ENCODE measurements around the gene NDOR1. TPM values are rescaled to one million over a fixed set of nuclear protein-coding genes. Genes with fewer than 3 reads are reported as not detected.

Gene NDOR1
- total and polyA plus RNA-seq, 2 of the 8 experiments (the other 6 are each of a cell fraction or from before 2014, with no cell fraction given), result 25.7 to 32.3 TPM

DNA sequence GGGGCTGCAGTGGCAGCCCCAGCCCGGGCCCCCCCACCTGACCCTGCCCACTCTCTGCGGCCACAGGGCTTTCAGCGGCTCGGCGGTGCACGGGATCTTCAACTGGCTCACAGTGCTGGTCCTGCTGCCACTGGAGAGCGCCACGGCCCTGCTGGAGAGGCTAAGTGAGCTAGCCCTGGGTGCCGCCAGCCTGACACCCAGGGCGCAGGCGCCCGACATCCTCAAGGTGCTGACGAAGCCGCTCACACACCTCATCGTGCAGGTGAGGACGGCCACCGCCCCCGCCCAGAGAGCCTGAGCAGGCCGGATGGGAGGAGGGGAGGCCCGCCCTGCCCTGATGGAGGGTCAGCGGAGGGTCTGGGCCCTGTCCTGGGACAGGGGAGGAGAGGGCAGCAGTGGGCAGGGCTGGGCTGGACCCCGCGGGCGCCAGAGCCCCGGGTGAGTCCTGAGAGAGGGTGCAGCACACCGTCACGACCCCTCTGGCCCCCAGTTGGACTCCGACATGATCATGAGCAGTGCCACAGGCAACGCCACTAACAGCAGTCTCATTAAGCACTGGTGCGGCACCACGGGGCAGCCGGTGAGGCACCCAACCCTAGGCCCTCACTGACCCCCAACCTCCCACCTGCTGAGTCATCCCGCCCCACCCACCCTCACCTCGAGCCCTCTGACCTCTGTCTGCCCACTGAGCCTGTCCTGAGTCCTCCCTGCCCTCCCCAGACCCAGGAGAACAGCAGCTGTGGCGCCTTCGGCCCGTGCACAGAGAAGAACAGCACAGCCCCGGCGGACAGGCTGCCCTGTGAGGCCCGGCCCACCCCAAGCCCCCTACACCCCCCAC lies 27.9 kb downstream of the NDOR1 start (continued):
- no peak for TF ChIP-seq EZH2 (IDR thresholded peaks at IDR 0.05; ENCODE audit: low read depth, low read length, severe bottlenecking)
- TF ChIP-seq POU5F1 (IDR thresholded peaks at IDR 0.05; ENCODE audit: low read depth, low read length), result no peak
- TF ChIP-seq KDM5A (IDR thresholded peaks at IDR 0.05; ENCODE audit: low read length), result no peak
- no peak for TF ChIP-seq CEBPB (IDR thresholded peaks at IDR 0.05; ENCODE audit: low read depth, low read length)
- TF ChIP-seq KDM1A (IDR thresholded peaks at IDR 0.05; ENCODE audit: borderline replicate concordance, low read length), result no peak
- no peak for TF ChIP-seq POLR2AphosphoS5 (IDR thresholded peaks at IDR 0.05; ENCODE audit: low read depth, low read length)
- no peak for TF ChIP-seq NRF1 (IDR thresholded peaks at IDR 0.05; ENCODE audit: low read depth, low read length)

Measured in H1 (cell line).